Lung (tissue), 12 donors: ENCODE data around the gene SUN1. TPM values are rescaled to one million over a fixed set of nuclear protein-coding genes. Genes with fewer than 3 reads are reported as not detected.
"Not testable (repeated sequence)": the region's sequence is repeated elsewhere in the genome, so short reads cannot be mapped to it uniquely, and the experiment has no call there.

Source experiments
- ATAC-seq: fragments of 200-7000 bp; cut with Tn5 transposase; one replicate; pipeline ENCODE4 v1.9.1; 2020; ENCODE audit warnings: moderate number of reproducible peaks; ENCODE audit not compliant: insufficient read depth, low FRiP score
- DNase-seq, 3 donors: peaks; one replicate each; pipeline ENCODE4 v3.0.0-alpha.2; 2013 to 2017
- H3K27ac ChIP-seq, 2 donors: one replicate each; pipeline ENCODE4 v1.5.1; 2013; ENCODE audit warnings: mild to moderate bottlenecking in 2 of 2, moderate library complexity in 2 of 2, control low read depth in 1 of 2, inconsistent platforms in 1 of 2, low read depth in 1 of 2, low read length in 1 of 2
- H3K27me3 ChIP-seq, 3 donors: one replicate each; pipeline ENCODE4 v1.5.1; 2013; ENCODE audit warnings: low read length in 2 of 3; ENCODE audit not compliant: control insufficient read depth in 3 of 3, insufficient read depth in 3 of 3
- H3K36me3 ChIP-seq, 4 donors: one replicate each; pipeline ENCODE4 v1.5.1; 2013; ENCODE audit warnings: low read length in 4 of 4, mild to moderate bottlenecking in 1 of 4, moderate library complexity in 1 of 4; ENCODE audit not compliant: control insufficient read depth in 4 of 4, insufficient read depth in 4 of 4
- H3K4me1 ChIP-seq, 5 donors: one replicate each; pipeline ENCODE4 v1.5.1; 2013; ENCODE audit warnings: low read length in 5 of 5, mild to moderate bottlenecking in 2 of 5, moderate library complexity in 1 of 5; ENCODE audit not compliant: control insufficient read depth in 5 of 5, insufficient read depth in 5 of 5
- H3K4me3 ChIP-seq: one replicate; pipeline ENCODE4 v1.5.1; 2013; ENCODE audit warnings: mild to moderate bottlenecking, control low read depth, moderate library complexity
- H3K9ac ChIP-seq, 2 donors: one replicate each; pipeline ENCODE4 v1.5.1; 2013; ENCODE audit warnings: low read length in 2 of 2, control low read depth in 1 of 2; ENCODE audit not compliant: insufficient read depth in 1 of 2
- H3K9me3 ChIP-seq, 4 donors: one replicate each; pipeline ENCODE4 v1.5.1; 2013; ENCODE audit warnings: low read length in 3 of 4, mild to moderate bottlenecking in 1 of 4, moderate library complexity in 1 of 4; ENCODE audit not compliant: control insufficient read depth in 4 of 4, insufficient read depth in 3 of 4
- CTCF ChIP-seq: IDR thresholded peaks from 2 replicates; pipeline ENCODE4 v1.5.1; 2012; ENCODE audit warnings: mild to moderate bottlenecking; ENCODE audit errors: control extremely low read depth, extremely low read depth
- whole genome bisulfite sequencing, 2 donors: extraction: QIAGEN DNeasy Blood & Tissue Kit; methylation state at CpG; one replicate each; pipeline ENCODE4 v1.1.7; 2013; 5-methylcytosine and 5-hydroxymethylcytosine counted together
- polyA plus RNA-seq, 2 donors: library from polyadenylated mRNA; stranded (reverse); fragments of 200-250 nt; gene quantifications; one replicate each; pipeline ENCODE4 v1.2.1, GENCODE V29; 2013
- total RNA-seq, 2 donors: library from RNA; depleted of rRNA in 1 of 2; stranded (reverse); fragments of >200 nt in 1 of 2; gene quantifications; one replicate each; pipeline ENCODE4 v1.2.1, GENCODE V29; 2014 to 2021
- donor health status: control.
- donor health status: control.
- donor health status: Bipolar disorder and iron deficiency.
- donor health status: healthy.
- donor health status: DM: yes; HTN: yes; CAD: no.

Gene SUN1
- total and polyA plus RNA-seq, 4 donors, result 69.6 to 349 (median 104) TPM

- Histone ChIP-seq H3K4me3 (no peak overlapping the region), H3K9ac (no peak overlapping the region), H3K36me3 (no peaks in the 10 kb centered on the region), H3K4me1 (peaks cover 0 to 18% (median 3%) of the 10 kb centered on the region in 5 donors), H3K9me3 (no peaks in the 10 kb centered on the region), H3K27me3 (no peaks in the 10 kb centered on the region), H3K27ac (peak overlapping the region in 1 of 2 donors; percentile 18)
- WGBS, 2 donors, result 52 to 57% methylated on average over 29 of the region's 29 CpGs
- DNase-seq, result no peak
- no peak for TF ChIP-seq CTCF
- no peak for ATAC-seq
Measured at GRCh38 chr7:922334-923107, 90.2 kb downstream of the SUN1 start.

GRCh38 chr7:923108-924041 lies 91.1 kb downstream of the SUN1 start:
- Histone ChIP-seq H3K9me3 (no peaks in the 10 kb centered on the region), H3K4me3 (no peak overlapping the region), H3K27me3 (no peaks in the 10 kb centered on the region), H3K36me3 (no peaks in the 10 kb centered on the region), H3K9ac (no peak overlapping the region), H3K27ac (peak overlapping the region in 1 of 2 donors; percentile 72), H3K4me1 (peaks cover 0 to 18% (median 3%) of the 10 kb centered on the region in 5 donors)
- peak; percentile 59 for ATAC-seq
- no peak for TF ChIP-seq CTCF
- peak; percentile 55 to 77 (median 67) for DNase-seq
- WGBS, 2 donors, result 38 to 47% methylated on average over 40 of the region's 40 CpGs

GRCh38 chr7:924042-924441 lies 91.8 kb downstream of the SUN1 start:
- WGBS, 2 donors, result 76 to 80% methylated on average over 17 to 20 of the region's 25 CpGs
- DNase-seq, H3K27ac ChIP-seq, H3K4me3 ChIP-seq, ATAC-seq, H3K36me3 ChIP-seq, H3K27me3 ChIP-seq, H3K9ac ChIP-seq, H3K9me3 ChIP-seq: not testable (repeated sequence)
- peaks cover 0 to 18% (median 3%) of the 10 kb centered on the region in 5 donors for H3K4me1 ChIP-seq

Other genes starting within 250 kb of the SUN1 start
- 10 to 100 TPM; 20.9 to 30.2 TPM for gene DNAAF5, start 105.8 kb upstream of the SUN1 start, total RNA-seq
- gene DNAAF5, start 105.8 kb upstream of the SUN1 start, polyA plus RNA-seq, result 10 to 100 TPM; 10.2 to 16.4 TPM
- 10 to 100 TPM; 14.7 to 32.0 TPM for gene PRKAR1B, start 105.2 kb upstream of the SUN1 start, total RNA-seq
- 10 to 100 TPM; 11.3 to 17.8 TPM for gene PRKAR1B, start 105.2 kb upstream of the SUN1 start, polyA plus RNA-seq
- 10 to 100 TPM; 34.1 to 39.9 TPM for gene GET4, start 44.1 kb downstream of the SUN1 start, total RNA-seq
- gene GET4, start 44.1 kb downstream of the SUN1 start, polyA plus RNA-seq, result 10 to 100 TPM; 40.1 to 41.8 TPM
- 10 to 100 TPM; 11.5 to 34.2 TPM for gene ADAP1, start 122.2 kb downstream of the SUN1 start, total RNA-seq
- 10 to 100 TPM; 31.0 to 39.0 TPM for gene ADAP1, start 122.2 kb downstream of the SUN1 start, polyA plus RNA-seq
- gene COX19, start 143.1 kb downstream of the SUN1 start, total RNA-seq, result 10 to 100 TPM in 1 of 2 donors, 1 to 10 TPM in 1; 10.0 to 17.0 TPM
- 1 to 10 TPM; 5.6 to 6.0 TPM for gene COX19, start 143.1 kb downstream of the SUN1 start, polyA plus RNA-seq
- gene CYP2W1, start 150.7 kb downstream of the SUN1 start, total RNA-seq, result 1 to 10 TPM in 1 of 2 donors, not detected in 1; 8.1 TPM
- under 1 TPM in 1 of 2 donors, not detected in 1; 0.05 TPM for gene CYP2W1, start 150.7 kb downstream of the SUN1 start, polyA plus RNA-seq
- gene GPR146, start 212.1 kb downstream of the SUN1 start, total RNA-seq, result 10 to 100 TPM; 13.7 to 14.4 TPM
- gene GPR146, start 212.1 kb downstream of the SUN1 start, polyA plus RNA-seq, result 10 to 100 TPM; 13.7 to 27.1 TPM